OCI-LY1 (cell line): ENCODE results near the gene TUBG1.

Source experiments
- H2AFZ ChIP-seq: fragments of 200-600 bp; sonication (generic), shearing (Covaris generic); 2 replicates; pipeline ENCODE4 v1.6.0; 2014; ENCODE audit warnings: antibody characterized with exemption, mild to moderate bottlenecking, low read length
- H3F3A ChIP-seq: fragments of 200-600 bp; sonication (generic), shearing (Covaris generic); 2 replicates; pipeline ENCODE4 v1.6.0; 2014; ENCODE audit warnings: mild to moderate bottlenecking, antibody characterized with exemption, low read length, moderate library complexity; ENCODE audit not compliant: insufficient read depth
- H3K27ac ChIP-seq: fragments of 200-600 bp; sonication (generic); 2 replicates; pipeline ENCODE4 v1.5.1; 2014; ENCODE audit warnings: low read length, mixed run types, mild to moderate bottlenecking, low read depth; ENCODE audit not compliant: poor library complexity, severe bottlenecking
- H3K27me3 ChIP-seq: fragments of 200-600 bp; sonication (generic); 2 replicates; pipeline ENCODE4 v1.6.0; 2014; ENCODE audit warnings: antibody characterized with exemption, mild to moderate bottlenecking, low read length, moderate library complexity; ENCODE audit not compliant: insufficient read depth
- H3K36me3 ChIP-seq: fragments of 200-600 bp; sonication (generic); 2 replicates; pipeline ENCODE4 v1.6.1; 2014; ENCODE audit warnings: mild to moderate bottlenecking, antibody characterized with exemption, low read length, moderate library complexity, mixed read lengths; ENCODE audit not compliant: insufficient read depth
- H3K4me1 ChIP-seq: fragments of 200-600 bp; sonication (generic); 2 replicates; pipeline ENCODE4 v1.5.1; 2014; ENCODE audit warnings: mild to moderate bottlenecking, low read length, moderate library complexity; ENCODE audit not compliant: insufficient read depth, severe bottlenecking
- H3K4me2 ChIP-seq: fragments of 200-600 bp; sonication (generic), shearing (Covaris generic); 2 replicates; pipeline ENCODE4 v1.6.1; 2014; ENCODE audit warnings: low read length
- H3K4me3 ChIP-seq: fragments of 200-600 bp; sonication (generic); 2 replicates; pipeline ENCODE4 v1.5.1; 2014; ENCODE audit warnings: low read length, low read depth, mild to moderate bottlenecking, mixed read lengths; ENCODE audit not compliant: poor library complexity, severe bottlenecking
- H3K79me2 ChIP-seq: fragments of 200-600 bp; shearing (Covaris generic); 2 replicates; pipeline ENCODE4 v1.6.1; 2016; ENCODE audit warnings: mixed run types, low read length, mixed read lengths; ENCODE audit not compliant: insufficient read depth
- H3K9ac ChIP-seq: fragments of 200-600 bp; sonication (generic), shearing (Covaris generic); 2 replicates; pipeline ENCODE4 v1.6.1; 2014; ENCODE audit warnings: mild to moderate bottlenecking, low read length, mixed read lengths
- H3K9me2 ChIP-seq: fragments of 200-600 bp; sonication (generic), shearing (Covaris generic); 2 replicates; pipeline ENCODE4 v1.6.1; 2014; ENCODE audit warnings: low read depth, mild to moderate bottlenecking, low read length, mixed read lengths
- H3K9me3 ChIP-seq: fragments of 200-600 bp; shearing (Covaris generic); 2 replicates; pipeline ENCODE4 v1.6.1; 2014; ENCODE audit warnings: low read length, mixed read lengths
- H4K20me1 ChIP-seq: fragments of 200-600 bp; sonication (generic), shearing (Covaris generic); 2 replicates; pipeline ENCODE4 v1.6.0; 2016; ENCODE audit warnings: mild to moderate bottlenecking, low read length; ENCODE audit not compliant: insufficient read depth
- CTCF ChIP-seq: fragments of 200-600 bp; sonication (generic), shearing (Covaris generic); IDR thresholded peaks from 2 replicates; pipeline ENCODE4 v1.5.1; 2017; ENCODE audit warnings: mild to moderate bottlenecking, antibody characterized with exemption, low read length, moderate library complexity, mixed read lengths
- EZH2 ChIP-seq: fragments of 200-600 bp; sonication (generic), shearing (Covaris generic); IDR thresholded peaks from 2 replicates; pipeline ENCODE4 v1.8.0; 2017; ENCODE audit warnings: borderline replicate concordance, mixed run types, mild to moderate bottlenecking, antibody characterized with exemption, low read length, moderate library complexity, mixed read lengths

Gene TUBG1

GRCh38 chr17:42629411-42630009, 20.0 kb downstream of the TUBG1 start:
- Histone ChIP-seq H3K4me1 (no peaks in the 10 kb centered on the region), H3K36me3 (no peaks in the 10 kb centered on the region), H2AFZ (no peak overlapping the region), H3K4me2 (no peak overlapping the region), H3F3A (no peaks in the 10 kb centered on the region), H3K9me2 (no peaks in the 10 kb centered on the region), H3K79me2 (no peaks in the 10 kb centered on the region), H3K4me3 (no peak overlapping the region), H3K9me3 (no peaks in the 10 kb centered on the region), H3K27ac (no peak overlapping the region), H4K20me1 (no peaks in the 10 kb centered on the region), H3K9ac (no peak overlapping the region), H3K27me3 (no peaks in the 10 kb centered on the region)
- TF ChIP-seq CTCF (no peak), EZH2 (no peak)

- Histone ChIP-seq H3K9me3 (no peaks in the 10 kb centered on the region), H3K36me3 (no peaks in the 10 kb centered on the region), H4K20me1 (no peaks in the 10 kb centered on the region), H3K27ac (no peak overlapping the region), H3K9ac (no peak overlapping the region), H3F3A (no peaks in the 10 kb centered on the region), H3K4me3 (no peak overlapping the region), H3K27me3 (peaks cover 3% of the 10 kb centered on the region; the same call in 1 of the 2 replicates), H3K4me2 (no peak overlapping the region), H3K79me2 (no peaks in the 10 kb centered on the region), H2AFZ (no peak overlapping the region), H3K4me1 (no peaks in the 10 kb centered on the region), H3K9me2 (no peaks in the 10 kb centered on the region)
- TF ChIP-seq EZH2, result no peak
- TF ChIP-seq CTCF, result no peak
These were observed 23.5 kb downstream of the TUBG1 start for GRCh38 chr17:42632949-42633444.

- H3K4me3 ChIP-seq, result no peak overlapping the region
- peaks cover 3% of the 10 kb centered on the region for H3K27me3 ChIP-seq
- H3K79me2 ChIP-seq, result no peaks in the 10 kb centered on the region
- H3K36me3 ChIP-seq, result no peaks in the 10 kb centered on the region
- H4K20me1 ChIP-seq, result no peaks in the 10 kb centered on the region
- no peaks in the 10 kb centered on the region for H3F3A ChIP-seq
- TF ChIP-seq EZH2 (no peak), CTCF (no peak)
- no peak overlapping the region for H2AFZ ChIP-seq
- H3K9me3 ChIP-seq, result no peaks in the 10 kb centered on the region
- H3K4me1 ChIP-seq, result no peaks in the 10 kb centered on the region
- H3K27ac ChIP-seq, result no peak overlapping the region
- H3K9me2 ChIP-seq, result no peaks in the 10 kb centered on the region
- H3K9ac ChIP-seq, result no peak overlapping the region
- no peak overlapping the region for H3K4me2 ChIP-seq
These were observed 30.1 kb downstream of the TUBG1 start for GRCh38 chr17:42639525-42640113.
